ENCODE data around the gene MSMB.
"Not testable (repeated sequence)": the region's sequence is repeated elsewhere in the genome, so short reads cannot be mapped to it uniquely, and the experiment has no call there.

Gene MSMB

GRCh38 chr10:46004963-46005362 lies 41.1 kb downstream of the MSMB start:
- DNase-seq: no peak

- no peak for DNase-seq
Observed at GRCh38 chr10:46002916-46003693, 43.0 kb downstream of the MSMB start.

GRCh38 chr10:46002189-46002687 lies 43.8 kb downstream of the MSMB start:
- DNase-seq: not testable (repeated sequence)

GRCh38 chr10:46001187-46001756 lies 44.8 kb downstream of the MSMB start:
- no peak for DNase-seq

GRCh38 chr10:46000538-46000937 lies 45.5 kb downstream of the MSMB start:
- no peak for DNase-seq

GRCh38 chr10:45999955-46000354 lies 46.1 kb downstream of the MSMB start:
- DNase-seq: not testable (repeated sequence)

GRCh38 chr10:45997994-45998763 lies 47.9 kb downstream of the MSMB start:
- DNase-seq: no peak

GRCh38 chr10:45997557-45997956 lies 48.5 kb downstream of the MSMB start:
- DNase-seq: no peak

GRCh38 chr10:45985590-45985989 lies 60.5 kb downstream of the MSMB start:
- not testable (repeated sequence) for DNase-seq

GRCh38 chr10:45984473-45984872 lies 61.6 kb downstream of the MSMB start:
- not testable (repeated sequence) for DNase-seq

- DNase-seq: peak; percentile 11
Observed at GRCh38 chr10:45983538-45984186, 62.4 kb downstream of the MSMB start.

Measured in activated T-cell treated with anti-CD3 and anti-CD28 coated beads for 4 hours (primary cell).